BJ (cell line): ENCODE measurements around the gene COQ3. TPM values are rescaled to one million over a fixed set of nuclear protein-coding genes. Genes with fewer than 3 reads are reported as not detected.

Experiments
- CTCF ChIA-PET: fragments of 350-600 bp; formaldehyde crosslinking; extraction: SDS; loops from one replicate; lab custom pipeline; 2021; ENCODE audit warnings: antibody characterized with exemption, inconsistent platforms; lab: Yijun Ruan, JAX
- POLR2A ChIA-PET: fragments of 300-600 bp; sonication (Branson Sonifier 250); formaldehyde crosslinking; extraction: SDS; loops from one replicate; lab custom pipeline; 2021; ENCODE audit warnings: antibody characterized with exemption; lab: Charles Lee
- DNase-seq: peaks from one replicate; pipeline ENCODE4 v3.0.0-alpha.2; 2011; ENCODE audit warnings: low read depth
- H3K27me3 ChIP-seq: 2 replicates; pipeline ENCODE4 v1.6.0; 2011; ENCODE audit warnings: low read length; ENCODE audit not compliant: control insufficient read depth, insufficient read depth
- H3K36me3 ChIP-seq: 2 replicates; pipeline ENCODE4 v1.5.1; 2011; ENCODE audit warnings: low read length; ENCODE audit not compliant: control insufficient read depth, insufficient read depth
- H3K4me3 ChIP-seq: 2 replicates; pipeline ENCODE4 v1.5.1; 2011; ENCODE audit warnings: low read depth, mild to moderate bottlenecking, control low read depth, low read length
- polyA plus RNA-seq: library from polyadenylated mRNA; depleted of rRNA; stranded (reverse); fragments of >200 nt; gene quantifications from 2 replicates; pipeline ENCODE4 v1.2.3, GENCODE V29; 2011
- TF ChIP-seq, protein P1 (sequence below): IDR thresholded peaks from 2 replicates; pipeline ENCODE4 v1.5.1; 2011; ENCODE audit warnings: low read depth, mild to moderate bottlenecking, control low read depth, inconsistent platforms, low read length, moderate library complexity; ENCODE audit not compliant: insufficient read depth

Gene COQ3
- polyA plus RNA-seq, 1 experiment, result 3.3 TPM

DNA sequence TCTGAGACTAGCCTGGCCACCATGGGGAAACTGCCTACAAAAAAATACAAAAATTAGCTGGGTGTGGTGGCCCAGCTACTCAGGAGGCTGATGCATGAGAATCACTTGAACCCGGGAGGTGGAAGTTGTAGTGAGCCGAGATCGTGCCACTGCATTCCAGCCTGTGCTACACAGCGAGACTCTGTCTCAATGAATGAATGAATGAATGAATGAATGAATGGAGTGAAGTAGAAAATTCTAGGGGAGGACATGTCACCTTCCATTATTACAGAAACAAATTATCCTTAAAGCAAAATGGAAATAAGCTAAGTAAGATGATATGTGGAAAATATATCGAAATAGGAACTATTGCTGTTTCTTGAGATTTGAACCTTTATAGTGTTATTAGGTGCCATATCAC, 34.0 kb upstream of the COQ3 start:
- H3K27me3 ChIP-seq, result no peaks in the 10 kb centered on the region
- TF ChIP-seq, protein P1, sequence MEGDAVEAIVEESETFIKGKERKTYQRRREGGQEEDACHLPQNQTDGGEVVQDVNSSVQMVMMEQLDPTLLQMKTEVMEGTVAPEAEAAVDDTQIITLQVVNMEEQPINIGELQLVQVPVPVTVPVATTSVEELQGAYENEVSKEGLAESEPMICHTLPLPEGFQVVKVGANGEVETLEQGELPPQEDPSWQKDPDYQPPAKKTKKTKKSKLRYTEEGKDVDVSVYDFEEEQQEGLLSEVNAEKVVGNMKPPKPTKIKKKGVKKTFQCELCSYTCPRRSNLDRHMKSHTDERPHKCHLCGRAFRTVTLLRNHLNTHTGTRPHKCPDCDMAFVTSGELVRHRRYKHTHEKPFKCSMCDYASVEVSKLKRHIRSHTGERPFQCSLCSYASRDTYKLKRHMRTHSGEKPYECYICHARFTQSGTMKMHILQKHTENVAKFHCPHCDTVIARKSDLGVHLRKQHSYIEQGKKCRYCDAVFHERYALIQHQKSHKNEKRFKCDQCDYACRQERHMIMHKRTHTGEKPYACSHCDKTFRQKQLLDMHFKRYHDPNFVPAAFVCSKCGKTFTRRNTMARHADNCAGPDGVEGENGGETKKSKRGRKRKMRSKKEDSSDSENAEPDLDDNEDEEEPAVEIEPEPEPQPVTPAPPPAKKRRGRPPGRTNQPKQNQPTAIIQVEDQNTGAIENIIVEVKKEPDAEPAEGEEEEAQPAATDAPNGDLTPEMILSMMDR, result no peak
- no peak for DNase-seq
- H3K36me3 ChIP-seq, result peaks cover 2% of the 10 kb centered on the region
- ChIA-PET CTCF (interaction anchor here (0.6 kb wide), 1 partner anchor 1268 kb away, joined by 3 read pairs; no protein-coding TSS in a partner anchor), POLR2A (no interaction called here)
- no peak overlapping the region for H3K4me3 ChIP-seq

DNA sequence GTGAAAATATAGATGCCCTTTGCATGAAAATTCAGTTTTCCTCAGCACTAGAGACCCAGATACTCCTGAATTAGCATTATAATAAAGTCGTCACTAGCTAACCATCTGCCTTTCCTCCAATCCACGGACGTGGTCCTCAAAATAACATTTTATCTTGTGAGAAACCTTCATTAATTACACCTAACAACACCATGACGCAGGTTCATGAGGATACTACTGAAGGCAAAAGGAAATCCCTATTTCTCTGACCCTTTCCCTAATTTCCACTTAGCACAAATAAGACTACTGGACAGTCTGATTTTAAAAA, 32.4 kb upstream of the COQ3 start:
- POLR2A ChIA-PET, result no interaction called here
- CTCF ChIA-PET, result interaction anchor here (0.5 to 1.7 kb wide), 6 partner anchors 8 to 124 kb away, joined by 3 to 9 read pairs (median 4); no protein-coding TSS in a partner anchor
- Histone ChIP-seq H3K36me3 (no peaks in the 10 kb centered on the region), H3K4me3 (peak overlapping the region; percentile 45), H3K27me3 (no peaks in the 10 kb centered on the region)
- TF ChIP-seq, protein P1, result no peak
- DNase-seq, result no peak

DNA sequence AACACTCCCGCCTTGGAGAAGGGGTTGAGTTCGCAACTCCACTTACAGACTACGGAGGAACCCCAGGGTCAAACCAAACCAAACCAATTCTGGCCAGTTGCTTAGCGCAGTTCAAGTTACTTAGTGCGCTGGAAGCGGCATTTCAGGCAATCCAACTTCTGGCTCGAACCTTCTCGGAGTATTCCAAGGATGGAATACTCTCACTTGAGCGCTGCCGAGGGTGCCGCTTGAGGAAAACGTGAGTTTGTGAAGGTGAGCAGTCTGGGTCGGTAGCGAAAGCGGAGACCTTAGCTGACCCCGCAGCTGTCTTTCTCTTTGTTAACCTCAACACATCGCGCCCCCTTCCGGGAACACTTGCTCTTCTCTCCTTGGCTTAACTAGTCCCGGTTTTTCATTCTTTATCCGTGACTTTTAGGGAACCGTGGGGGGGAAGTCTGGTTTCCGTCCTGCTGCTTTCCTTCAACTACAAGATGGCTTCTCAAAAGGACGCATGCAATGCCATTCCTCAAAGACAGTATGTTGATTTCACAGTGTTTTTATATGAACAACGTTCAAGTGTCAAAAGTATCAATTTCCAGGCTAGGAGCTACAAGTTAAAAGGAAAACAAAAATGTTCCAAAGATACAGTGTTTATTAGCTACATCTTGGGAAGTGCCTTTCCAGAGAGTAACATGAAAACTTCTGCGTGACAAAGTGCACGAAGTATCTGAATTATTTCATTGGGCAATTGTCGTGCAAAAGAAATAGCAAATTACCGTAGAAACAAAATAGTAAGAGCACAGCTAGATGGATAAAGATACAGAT, 31.9 kb upstream of the COQ3 start:
- POLR2A ChIA-PET, result interaction anchor here (1.0 kb wide), 1 partner anchor 32 kb away, joined by 3 read pairs; the partner anchor contains the start of gene COQ3
- Histone ChIP-seq H3K4me3 (peak overlapping the region; percentile 45), H3K36me3 (no peaks in the 10 kb centered on the region), H3K27me3 (no peaks in the 10 kb centered on the region)
- TF ChIP-seq, protein P1, result peak; percentile 57
- CTCF ChIA-PET, result interaction anchor here (0.5 to 1.7 kb wide), 6 partner anchors 9 to 125 kb away, joined by 3 to 9 read pairs (median 4); no protein-coding TSS in a partner anchor
- peak; percentile 66 for DNase-seq

DNA sequence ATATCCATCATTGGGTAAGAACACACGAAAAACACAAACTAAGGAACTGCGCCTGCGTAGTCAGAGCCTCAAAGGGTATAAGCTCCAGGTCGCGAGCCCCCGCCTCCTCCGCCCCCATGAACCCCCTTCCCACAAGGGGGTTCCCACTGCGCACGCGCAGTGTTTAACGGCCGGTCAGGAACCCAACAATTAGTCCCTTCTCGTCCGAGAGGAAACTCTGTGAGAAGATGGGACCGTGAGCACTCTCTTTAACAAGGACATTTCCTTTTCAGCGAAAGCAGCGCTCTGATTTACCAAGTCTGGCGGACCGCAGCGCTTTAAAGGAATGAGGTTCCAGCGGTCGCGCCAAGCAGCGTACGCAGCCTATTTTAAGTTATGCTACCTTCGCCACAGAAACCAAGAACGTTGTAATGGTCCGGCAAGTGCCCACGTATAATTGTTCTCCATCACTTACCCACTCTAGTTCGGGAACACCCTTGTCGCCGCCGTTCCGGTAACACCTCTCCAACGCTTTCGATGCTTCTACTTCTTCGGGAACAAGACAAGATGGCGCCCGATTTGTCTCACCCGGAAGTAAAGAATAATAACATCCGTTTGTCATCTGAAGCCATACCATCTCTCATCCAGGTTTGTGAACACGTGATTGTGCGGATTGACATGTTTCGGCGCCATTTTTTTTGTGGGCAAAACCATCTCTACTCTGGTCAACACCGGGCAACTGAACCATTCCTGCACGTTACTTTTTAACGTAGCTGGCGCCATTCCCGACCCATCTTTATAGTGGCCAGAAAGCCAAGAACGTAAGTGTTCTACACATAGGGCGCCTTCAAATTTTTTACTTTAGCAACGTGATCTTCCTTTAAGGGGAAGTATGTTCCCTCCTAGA, 31.0 kb upstream of the COQ3 start, which contains the start of gene PNISR:
Gene PNISR (minus strand): TSS at position 548 of the 886 bp plus-strand sequence. CDS start 10,649 bp downstream, outside the sequence.
- TF ChIP-seq, protein P1, result no peak
- Histone ChIP-seq H3K4me3 (peak within 1 kb of the TSS; percentile 45), H3K27me3 (no peaks in the 10 kb centered on the region), H3K36me3 (no peaks in the 10 kb centered on the region)
- DNase-seq, result peak; percentile 94
- CTCF ChIA-PET, result interaction anchor here (0.8 to 1.7 kb wide), 3 partner anchors 9 to 95 kb away, joined by 3 to 9 read pairs (median 4); no protein-coding TSS in a partner anchor
- POLR2A ChIA-PET, result interaction anchor here (1.0 kb wide), 1 partner anchor 31 kb away, joined by 3 read pairs; the partner anchor contains the start of gene COQ3

DNA sequence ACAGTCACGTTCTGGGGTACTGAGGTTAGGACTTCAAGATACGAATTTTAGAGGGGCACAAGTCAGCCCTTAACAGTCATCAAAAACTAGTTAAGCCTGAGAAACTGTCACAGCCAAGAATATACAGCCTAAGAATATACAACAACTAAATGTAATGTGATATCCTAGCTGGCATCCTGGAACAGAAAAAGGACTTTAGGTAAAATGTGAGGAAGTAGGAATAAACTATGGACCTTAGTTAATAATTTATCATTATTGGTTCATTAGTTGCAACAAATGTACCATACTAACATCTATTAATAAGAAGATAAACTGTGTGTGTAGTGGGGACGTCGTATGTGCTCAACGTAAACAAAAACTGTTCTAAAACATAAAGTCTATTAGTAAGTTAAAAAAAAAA, 30.0 kb upstream of the COQ3 start:
- Histone ChIP-seq H3K27me3 (no peaks in the 10 kb centered on the region), H3K36me3 (no peaks in the 10 kb centered on the region), H3K4me3 (peak overlapping the region; percentile 45)
- POLR2A ChIA-PET, result no interaction called here
- DNase-seq, result no peak
- CTCF ChIA-PET, result interaction anchor here (0.8 kb wide), 1 partner anchor 94 kb away, joined by 3 read pairs; no protein-coding TSS in a partner anchor
- TF ChIP-seq, protein P1, result no peak
